GM12873 (cell line): ENCODE data around the gene NFAM1.

Source experiments
- TF ChIP-seq, protein P1 (sequence below): IDR thresholded peaks from 2 replicates; pipeline ENCODE4 v1.5.1; 2012; ENCODE audit warnings: low read depth, mild to moderate bottlenecking, moderate library complexity, low read length, control low read depth; ENCODE audit not compliant: insufficient read depth; ENCODE audit errors: missing control alignments

Gene NFAM1

DNA sequence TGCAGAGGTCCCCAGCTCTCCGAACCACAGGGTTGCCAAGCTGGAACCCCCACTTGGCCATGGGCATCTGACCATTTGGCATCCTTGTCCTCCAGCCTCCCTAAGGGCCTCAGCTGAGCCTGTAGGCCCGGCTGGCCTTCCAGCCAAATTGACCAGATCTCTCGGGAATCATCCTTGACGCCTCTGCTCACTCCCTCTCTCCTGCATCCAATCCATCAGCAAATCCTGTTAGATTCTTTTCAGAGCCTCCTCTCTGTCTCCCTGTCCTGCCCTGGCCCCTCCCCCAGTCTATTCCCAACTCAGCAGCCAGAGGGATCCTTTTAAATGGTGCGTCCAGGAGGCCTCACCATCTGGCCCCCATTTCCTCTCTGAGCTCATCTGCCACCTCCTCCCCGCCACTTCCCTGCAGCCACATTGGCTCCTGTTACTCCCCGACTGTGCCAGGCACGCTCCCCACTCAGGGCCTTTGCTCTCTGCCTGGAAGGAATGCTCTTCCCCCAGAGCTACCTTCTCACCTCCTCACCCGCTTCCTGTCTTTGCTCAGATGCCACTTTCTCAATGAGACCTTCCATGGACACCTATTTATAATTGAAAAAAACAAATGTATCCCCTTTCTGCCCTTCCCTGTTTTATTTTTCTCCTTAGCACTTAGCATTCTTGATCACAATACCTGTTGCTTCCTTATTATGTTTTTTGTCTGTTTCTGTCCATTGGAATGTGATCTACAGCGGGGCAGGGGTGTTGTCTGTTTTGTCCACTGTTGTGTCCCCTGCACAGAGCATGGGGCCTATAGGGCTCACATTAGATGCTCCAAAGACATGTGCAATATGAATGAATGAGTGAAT lies 78.1 kb downstream of the NFAM1 start:
- TF ChIP-seq, protein P1, sequence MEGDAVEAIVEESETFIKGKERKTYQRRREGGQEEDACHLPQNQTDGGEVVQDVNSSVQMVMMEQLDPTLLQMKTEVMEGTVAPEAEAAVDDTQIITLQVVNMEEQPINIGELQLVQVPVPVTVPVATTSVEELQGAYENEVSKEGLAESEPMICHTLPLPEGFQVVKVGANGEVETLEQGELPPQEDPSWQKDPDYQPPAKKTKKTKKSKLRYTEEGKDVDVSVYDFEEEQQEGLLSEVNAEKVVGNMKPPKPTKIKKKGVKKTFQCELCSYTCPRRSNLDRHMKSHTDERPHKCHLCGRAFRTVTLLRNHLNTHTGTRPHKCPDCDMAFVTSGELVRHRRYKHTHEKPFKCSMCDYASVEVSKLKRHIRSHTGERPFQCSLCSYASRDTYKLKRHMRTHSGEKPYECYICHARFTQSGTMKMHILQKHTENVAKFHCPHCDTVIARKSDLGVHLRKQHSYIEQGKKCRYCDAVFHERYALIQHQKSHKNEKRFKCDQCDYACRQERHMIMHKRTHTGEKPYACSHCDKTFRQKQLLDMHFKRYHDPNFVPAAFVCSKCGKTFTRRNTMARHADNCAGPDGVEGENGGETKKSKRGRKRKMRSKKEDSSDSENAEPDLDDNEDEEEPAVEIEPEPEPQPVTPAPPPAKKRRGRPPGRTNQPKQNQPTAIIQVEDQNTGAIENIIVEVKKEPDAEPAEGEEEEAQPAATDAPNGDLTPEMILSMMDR, result no peak

DNA sequence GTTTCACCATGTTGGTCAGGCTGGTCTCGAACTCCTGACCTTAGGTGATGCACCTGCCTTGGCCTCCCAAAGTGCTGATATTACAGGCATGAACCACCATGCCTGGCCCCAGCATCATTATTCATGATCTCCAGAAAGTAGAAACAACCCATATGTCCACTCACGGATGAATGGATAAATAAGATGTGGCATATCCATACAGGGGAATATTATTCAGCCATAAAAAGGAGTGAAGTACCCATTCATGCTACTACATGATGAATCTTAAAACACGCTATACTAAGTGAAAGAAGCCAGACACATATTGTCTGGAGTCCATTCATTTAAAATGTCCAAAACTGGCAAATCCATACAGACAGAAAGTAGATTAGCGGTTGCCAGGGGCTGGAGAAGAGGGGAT lies 81.8 kb downstream of the NFAM1 start:
- TF ChIP-seq, protein P1, result no peak

DNA sequence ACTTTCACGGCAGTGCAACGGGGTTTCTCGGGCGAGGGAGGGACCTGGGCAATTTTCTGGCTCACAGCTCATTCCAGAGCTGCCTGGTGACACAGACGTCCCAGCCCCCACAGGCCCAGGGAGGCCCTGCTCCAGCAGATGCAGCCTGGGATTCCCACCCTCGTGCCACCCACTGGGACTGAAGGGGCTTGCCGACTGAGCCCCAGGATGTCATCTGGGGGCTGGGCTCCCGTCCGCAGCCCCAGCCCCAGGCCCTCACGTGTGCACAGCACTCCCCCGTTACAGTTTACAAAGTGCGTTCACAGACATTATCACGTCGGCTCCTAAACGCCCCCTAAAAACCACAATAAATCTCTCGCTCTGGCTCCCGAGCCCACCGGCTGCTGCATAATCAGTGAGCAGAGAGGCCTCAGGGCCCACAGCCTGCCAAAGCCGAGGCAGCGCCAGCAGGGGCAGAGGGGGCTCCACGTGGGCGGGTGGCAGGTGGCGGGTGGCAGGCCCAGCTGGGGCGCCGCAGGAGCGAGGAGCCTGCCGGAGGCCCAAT lies 84.8 kb downstream of the NFAM1 start:
- TF ChIP-seq, protein P1, result no peak

DNA sequence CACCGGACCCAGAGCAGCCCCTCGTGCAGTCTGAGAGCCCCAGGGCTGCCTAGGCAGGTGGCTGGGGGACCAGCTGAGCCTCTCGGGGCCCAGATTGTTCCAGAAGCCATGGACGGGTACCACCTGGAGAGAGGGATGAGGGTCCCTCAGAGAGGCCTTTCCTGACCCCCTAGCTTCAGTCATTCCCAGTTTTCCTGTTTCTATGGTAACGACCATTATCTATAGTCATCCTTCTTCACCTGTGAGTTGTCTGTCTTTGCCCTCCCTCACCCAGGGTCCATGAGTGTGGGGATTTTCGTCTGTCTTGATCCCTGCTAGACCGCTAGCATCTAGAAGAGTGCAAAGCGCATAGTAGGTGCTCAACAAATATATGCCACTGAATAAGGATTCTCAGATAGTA lies 85.5 kb downstream of the NFAM1 start:
- TF ChIP-seq, protein P1, result no peak

DNA sequence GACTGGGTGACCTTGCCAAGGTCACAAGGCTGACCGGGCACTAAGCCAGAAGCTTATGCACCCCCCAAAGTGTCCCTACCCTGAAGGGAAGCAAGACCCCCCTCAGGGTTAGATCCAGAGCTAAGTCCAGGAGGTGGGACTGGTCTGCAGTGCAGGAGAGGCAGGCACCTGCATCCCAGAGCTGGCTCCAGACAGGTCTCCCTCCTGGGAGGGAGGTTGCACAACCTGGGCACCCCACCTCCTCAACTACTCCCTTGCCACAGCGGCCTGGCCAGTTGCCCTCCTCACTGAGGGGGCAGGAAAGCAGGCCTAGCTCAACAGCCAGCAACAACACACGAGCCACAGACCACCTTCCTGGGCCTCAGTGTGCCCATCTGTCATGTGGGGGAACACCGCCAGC lies 86.7 kb downstream of the NFAM1 start:
- TF ChIP-seq, protein P1, result no peak

DNA sequence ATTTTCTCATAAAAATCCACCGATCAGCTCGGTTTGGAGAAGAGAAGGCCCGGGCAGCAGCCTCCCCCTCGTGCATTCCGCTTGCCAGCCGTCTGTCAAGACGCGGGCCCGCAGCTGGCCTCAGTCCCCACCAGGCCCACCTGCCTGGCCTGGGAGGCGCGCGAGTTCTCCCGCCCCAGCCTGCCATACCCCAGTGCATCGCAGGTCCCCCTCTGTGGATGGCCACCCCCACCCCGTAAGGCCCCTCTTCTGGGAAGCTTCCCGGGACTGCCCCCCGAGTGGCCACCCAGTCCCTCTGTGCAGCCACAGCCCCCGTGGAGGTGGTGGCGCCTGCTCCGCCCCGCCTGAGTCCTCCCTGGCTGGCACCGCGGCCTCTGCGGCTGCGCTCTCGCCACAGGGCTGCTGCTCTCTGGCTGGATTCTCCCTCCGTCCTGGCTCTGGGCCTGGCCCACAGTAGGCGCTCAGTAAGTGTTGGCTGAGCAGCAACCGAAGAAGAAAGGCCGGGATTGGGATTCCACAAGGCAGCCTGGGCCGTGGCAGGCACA lies 87.8 kb downstream of the NFAM1 start:
- TF ChIP-seq, protein P1, result no peak

DNA sequence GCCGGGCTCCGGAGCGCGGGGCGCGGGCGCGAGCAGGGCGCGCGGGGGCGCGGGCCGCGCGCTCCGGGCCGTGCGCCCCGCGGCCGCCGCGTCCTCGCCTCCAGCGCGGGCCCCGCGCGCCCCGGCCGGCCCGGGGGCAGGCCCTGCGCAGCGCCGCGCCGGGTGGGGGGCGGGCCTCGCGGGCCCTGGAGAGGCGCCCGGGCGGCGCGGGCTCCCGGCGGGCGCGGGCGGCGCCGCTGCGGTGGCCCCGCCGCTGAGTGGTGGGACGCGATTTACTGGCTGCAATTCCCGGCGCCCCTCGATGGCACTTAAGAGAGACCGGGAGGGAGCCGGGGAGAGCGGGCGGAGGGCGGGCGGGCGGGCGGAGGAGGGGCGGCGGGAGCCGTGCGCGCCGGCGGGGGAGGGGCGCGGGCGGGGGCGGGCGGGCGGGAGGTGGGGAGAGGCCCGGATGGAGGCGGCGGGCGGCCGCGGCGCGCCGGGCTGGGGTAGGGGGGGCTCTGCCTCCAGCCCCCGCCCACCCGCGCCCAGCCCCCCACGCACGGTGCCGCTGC lies 88.6 kb downstream of the NFAM1 start:
- TF ChIP-seq, protein P1, result no peak
